NCI-H446 treated with DMSO at 0.1 percent for 48 hours (cell line): Measurements from ENCODE around the gene ATP1B1.

Experiments
- DNase-seq: peaks from one replicate; lab custom pipeline; 2025; lab: John Stamatoyannopoulos, UW

Gene ATP1B1

GRCh38 chr1:169106095-169106920 lies at the start of gene ATP1B1:
Gene ATP1B1 (plus strand): TSS chr1:169106690. CDS start chr1:169106830, 140 bp downstream.
- peak; percentile 87 for DNase-seq

GRCh38 chr1:169059421-169059820 lies 47.1 kb upstream of the ATP1B1 start:
- DNase-seq = no peak

GRCh38 chr1:169060043-169060722 lies 46.3 kb upstream of the ATP1B1 start:
- no peak for DNase-seq

- no peak for DNase-seq
These were observed 45.4 kb upstream of the ATP1B1 start for GRCh38 chr1:169060919-169061639.

- DNase-seq = no peak
These were observed 44.3 kb upstream of the ATP1B1 start for GRCh38 chr1:169062152-169062551.

- DNase-seq = no peak
These were observed 42.4 kb upstream of the ATP1B1 start for GRCh38 chr1:169064103-169064502.

GRCh38 chr1:169070547-169070946 lies 35.9 kb upstream of the ATP1B1 start:
- peak; percentile 77 for DNase-seq

GRCh38 chr1:169070958-169071357 lies 35.5 kb upstream of the ATP1B1 start:
- DNase-seq = no peak

GRCh38 chr1:169072945-169073725 lies 33.4 kb upstream of the ATP1B1 start:
- DNase-seq = no peak

- peak; percentile 84 for DNase-seq
These were observed 28.2 kb upstream of the ATP1B1 start for GRCh38 chr1:169078163-169078883.

GRCh38 chr1:169081503-169082123 lies 24.9 kb upstream of the ATP1B1 start:
- DNase-seq = no peak

- DNase-seq = no peak
These were observed 20.6 kb upstream of the ATP1B1 start for GRCh38 chr1:169085911-169086310.

- no peak for DNase-seq
These were observed 19.7 kb upstream of the ATP1B1 start for GRCh38 chr1:169086603-169087455.

- DNase-seq = no peak
These were observed 18.6 kb upstream of the ATP1B1 start for GRCh38 chr1:169087876-169088275.

GRCh38 chr1:169089776-169090175 lies 16.7 kb upstream of the ATP1B1 start:
- DNase-seq = no peak

- no peak for DNase-seq
These were observed 16.1 kb upstream of the ATP1B1 start for GRCh38 chr1:169090308-169090899.

- DNase-seq = no peak
These were observed 15.6 kb upstream of the ATP1B1 start for GRCh38 chr1:169090900-169091311.

GRCh38 chr1:169091480-169091941 lies 15.0 kb upstream of the ATP1B1 start:
- DNase-seq = no peak

- DNase-seq = no peak
These were observed 14.1 kb upstream of the ATP1B1 start for GRCh38 chr1:169092399-169092798.
